Endothelial cell (in vitro differentiated cells): ENCODE results near the gene MYH9. TPM values are rescaled to one million over a fixed set of nuclear protein-coding genes. Genes with fewer than 3 reads are reported as not detected.
"Not testable (repeated sequence)": the region's sequence is repeated elsewhere in the genome, so short reads cannot be mapped to it uniquely, and the experiment has no call there.

Experiments used
- DNase-seq: peaks from one replicate; pipeline ENCODE4 v3.0.0; 2021; ENCODE audit warnings: low spot score
- H3K27ac Mint-ChIP-seq: one replicate; pipeline ENCODE4 v1.8.0; 2021; ENCODE audit warnings: mixed read lengths, inconsistent platforms; ENCODE audit not compliant: unreplicated experiment
- H3K27me3 Mint-ChIP-seq: one replicate; pipeline ENCODE4 v1.8.0; 2021; ENCODE audit warnings: mild to moderate bottlenecking, moderate library complexity, mixed read lengths, inconsistent platforms; ENCODE audit not compliant: unreplicated experiment
- H3K36me3 Mint-ChIP-seq: one replicate; pipeline ENCODE4 v1.8.0; 2021; ENCODE audit warnings: mild to moderate bottlenecking, low read depth, mixed read lengths, inconsistent platforms; ENCODE audit not compliant: unreplicated experiment
- H3K4me1 Mint-ChIP-seq: one replicate; pipeline ENCODE4 v1.8.0; 2021; ENCODE audit warnings: mild to moderate bottlenecking, mixed read lengths, inconsistent platforms; ENCODE audit not compliant: unreplicated experiment
- H3K4me3 Mint-ChIP-seq: one replicate; pipeline ENCODE4 v1.8.0; 2021; ENCODE audit warnings: mild to moderate bottlenecking, mixed read lengths, inconsistent platforms; ENCODE audit not compliant: unreplicated experiment
- H3K9me3 Mint-ChIP-seq: one replicate; pipeline ENCODE4 v1.8.0; 2021; ENCODE audit warnings: mixed read lengths, inconsistent platforms; ENCODE audit not compliant: unreplicated experiment
- total RNA-seq: library from RNA; stranded (reverse); fragmentation: NEBNext Ultra II Directional; extraction: Animal tissue kit (Norgen Biotek cat#: 25700); gene quantifications from one replicate; pipeline ENCODE4 v1.2.1, GENCODE V29; 2021; ENCODE audit not compliant: unreplicated experiment
- TF ChIP-seq, protein P1 (sequence below): fragments of 200-600 bp; sonication (generic); IDR thresholded peaks from one replicate; pipeline ENCODE4 v1.5.0; 2021; ENCODE audit warnings: antibody characterized with exemption; ENCODE audit not compliant: unreplicated experiment

The MYH9 gene
- total RNA-seq, 1 donor from 2014 or later = 931 TPM

DNA sequence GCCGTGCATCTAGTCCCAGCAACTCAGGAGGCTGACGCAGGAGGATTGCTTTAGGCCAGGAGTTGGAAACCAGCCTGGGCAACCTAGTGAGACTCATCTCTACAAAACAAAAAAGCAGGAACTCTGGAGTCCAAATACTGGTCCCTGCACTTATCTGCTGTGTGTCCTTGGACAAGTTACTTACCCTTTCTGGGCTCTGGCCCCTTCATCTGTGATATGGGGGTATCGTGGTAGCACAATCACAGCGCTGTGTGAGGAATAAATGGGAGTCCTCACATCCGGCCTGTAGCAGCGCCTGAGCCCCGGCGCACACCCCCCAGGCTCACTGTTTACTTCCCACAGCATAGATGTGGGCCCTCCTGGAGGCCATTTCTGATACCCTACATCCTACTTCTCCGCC lies 44.2 kb upstream of the MYH9 start:
- DNase-seq = no peak
- Mint-ChIP-seq H3K4me1 (peaks cover 22% of the 10 kb centered on the region), H3K36me3 (no peaks in the 10 kb centered on the region), H3K27me3 (peaks cover 2% of the 10 kb centered on the region), H3K9me3 (no peaks in the 10 kb centered on the region), H3K4me3 (no peak overlapping the region), H3K27ac (no peak overlapping the region)
- TF ChIP-seq, protein P1, sequence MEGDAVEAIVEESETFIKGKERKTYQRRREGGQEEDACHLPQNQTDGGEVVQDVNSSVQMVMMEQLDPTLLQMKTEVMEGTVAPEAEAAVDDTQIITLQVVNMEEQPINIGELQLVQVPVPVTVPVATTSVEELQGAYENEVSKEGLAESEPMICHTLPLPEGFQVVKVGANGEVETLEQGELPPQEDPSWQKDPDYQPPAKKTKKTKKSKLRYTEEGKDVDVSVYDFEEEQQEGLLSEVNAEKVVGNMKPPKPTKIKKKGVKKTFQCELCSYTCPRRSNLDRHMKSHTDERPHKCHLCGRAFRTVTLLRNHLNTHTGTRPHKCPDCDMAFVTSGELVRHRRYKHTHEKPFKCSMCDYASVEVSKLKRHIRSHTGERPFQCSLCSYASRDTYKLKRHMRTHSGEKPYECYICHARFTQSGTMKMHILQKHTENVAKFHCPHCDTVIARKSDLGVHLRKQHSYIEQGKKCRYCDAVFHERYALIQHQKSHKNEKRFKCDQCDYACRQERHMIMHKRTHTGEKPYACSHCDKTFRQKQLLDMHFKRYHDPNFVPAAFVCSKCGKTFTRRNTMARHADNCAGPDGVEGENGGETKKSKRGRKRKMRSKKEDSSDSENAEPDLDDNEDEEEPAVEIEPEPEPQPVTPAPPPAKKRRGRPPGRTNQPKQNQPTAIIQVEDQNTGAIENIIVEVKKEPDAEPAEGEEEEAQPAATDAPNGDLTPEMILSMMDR = no peak

DNA sequence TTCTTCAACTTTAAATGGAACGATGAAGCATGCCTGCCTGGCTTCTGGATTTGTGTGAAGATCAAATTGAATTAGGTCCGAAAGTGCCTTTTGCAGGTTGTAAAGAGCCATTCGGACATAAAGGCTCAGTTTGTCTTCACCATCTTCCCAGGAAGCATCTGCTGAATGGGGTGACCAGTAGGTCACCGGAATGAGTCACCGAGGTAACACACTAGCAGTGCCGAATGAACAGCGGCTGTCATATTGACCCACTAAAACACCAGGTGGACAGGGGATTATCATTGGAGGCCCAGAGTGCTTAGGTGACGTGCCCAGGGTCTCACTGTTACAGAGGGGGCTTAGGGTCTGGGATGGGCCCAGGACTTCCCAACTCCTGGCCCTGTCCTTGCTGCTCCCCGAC lies 43.1 kb upstream of the MYH9 start:
- H3K9me3 Mint-ChIP-seq = no peaks in the 10 kb centered on the region
- H3K36me3 Mint-ChIP-seq = no peaks in the 10 kb centered on the region
- TF ChIP-seq, protein P1 = no peak
- H3K4me3 Mint-ChIP-seq = no peak overlapping the region
- no peak overlapping the region for H3K27ac Mint-ChIP-seq
- H3K4me1 Mint-ChIP-seq = peaks cover 28% of the 10 kb centered on the region
- H3K27me3 Mint-ChIP-seq = peaks cover 2% of the 10 kb centered on the region
- no peak for DNase-seq

DNA sequence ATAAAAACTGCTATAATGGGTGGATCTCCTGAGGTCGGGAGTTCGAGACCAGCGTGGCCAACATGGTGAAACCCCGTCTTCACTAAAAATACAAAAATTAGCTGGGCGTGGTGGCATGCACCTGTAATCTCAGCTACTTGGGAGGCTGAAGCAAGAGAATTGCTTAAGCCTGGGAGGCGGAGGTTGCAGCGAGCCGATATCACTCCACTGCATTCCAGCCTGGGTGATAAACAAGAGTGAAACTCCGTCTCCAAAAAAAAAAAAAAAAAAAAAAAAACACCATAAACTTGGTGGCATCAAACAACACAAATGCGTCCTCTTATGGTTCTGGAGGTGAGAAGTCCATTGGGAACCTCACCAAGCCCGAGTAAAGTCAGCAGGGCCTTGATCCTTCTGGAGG lies 40.2 kb upstream of the MYH9 start:
- H3K4me1 Mint-ChIP-seq = peaks cover 25% of the 10 kb centered on the region
- not testable (repeated sequence) for H3K36me3 Mint-ChIP-seq, H3K27ac Mint-ChIP-seq, H3K4me3 Mint-ChIP-seq, H3K9me3 Mint-ChIP-seq, DNase-seq, H3K27me3 Mint-ChIP-seq

DNA sequence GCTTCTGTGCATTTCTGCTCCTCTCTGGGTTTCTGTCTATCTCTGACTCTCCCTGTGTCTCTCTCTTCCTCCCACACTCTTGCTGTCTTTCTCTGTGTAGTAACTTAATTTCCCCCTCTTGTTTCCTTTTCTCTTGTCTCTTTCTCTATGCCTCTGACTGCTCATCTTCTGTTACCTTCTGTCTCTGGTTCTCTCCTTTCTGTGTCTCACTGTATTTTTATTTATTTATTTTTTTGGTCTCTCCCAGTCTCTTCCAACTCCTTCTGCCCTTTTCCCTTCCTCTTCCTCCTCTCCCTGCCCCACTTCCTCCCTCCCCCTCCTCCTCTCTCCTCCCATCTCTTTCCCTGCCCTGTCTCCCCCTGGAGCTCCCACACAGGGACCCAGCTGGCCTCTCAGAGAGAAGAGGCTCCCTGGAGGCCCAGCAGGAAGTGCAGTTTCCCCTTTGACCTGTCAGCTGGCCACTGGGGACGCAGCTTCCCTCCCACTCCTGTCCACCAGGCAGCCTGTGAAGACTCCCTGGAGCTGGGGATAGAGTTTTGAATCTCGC lies 38.3 kb upstream of the MYH9 start:
- Mint-ChIP-seq H3K9me3 (no peaks in the 10 kb centered on the region), H3K27me3 (no peaks in the 10 kb centered on the region), H3K27ac (peak overlapping the region; percentile 88), H3K4me1 (peaks cover 19% of the 10 kb centered on the region), H3K4me3 (no peak overlapping the region), H3K36me3 (no peaks in the 10 kb centered on the region)
- TF ChIP-seq, protein P1 = no peak
- peak; percentile 55 for DNase-seq

DNA sequence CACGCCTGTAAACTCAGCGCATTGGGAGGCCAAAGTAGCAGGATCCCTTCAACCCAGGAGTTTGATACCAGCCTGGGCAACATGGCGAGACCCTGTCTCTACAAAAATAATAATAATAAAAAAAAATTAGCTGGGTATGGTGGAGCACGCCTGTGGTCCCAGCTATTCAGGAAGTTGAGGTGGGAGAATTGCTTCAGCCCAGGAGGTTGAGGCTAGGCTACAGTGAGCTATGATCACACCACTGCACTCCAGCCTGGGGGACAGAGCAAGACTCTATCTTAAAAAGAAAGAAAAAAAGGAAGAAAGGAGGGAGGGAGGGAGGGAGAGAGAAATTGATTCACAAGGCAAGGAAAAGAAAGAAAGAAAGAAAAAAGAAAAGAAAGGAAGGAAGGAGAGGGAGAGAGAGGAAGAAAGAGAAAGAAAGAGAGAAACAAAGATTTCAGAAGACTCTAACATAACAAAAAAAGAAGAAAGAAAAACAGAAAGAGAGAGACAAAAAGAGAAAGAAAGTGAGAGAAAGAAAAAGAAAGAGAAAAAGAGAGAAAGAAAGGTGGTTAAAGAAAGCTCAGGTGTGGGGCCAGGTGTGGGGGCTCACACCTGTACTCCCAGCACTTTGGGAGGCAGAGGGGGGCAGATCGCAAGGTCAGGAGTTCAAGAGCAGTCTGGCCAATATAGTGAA lies 37.3 kb upstream of the MYH9 start:
- H3K9me3 Mint-ChIP-seq = no peaks in the 10 kb centered on the region
- no peak for DNase-seq
- peak overlapping the region; percentile 64 for H3K4me3 Mint-ChIP-seq
- H3K4me1 Mint-ChIP-seq = peaks cover 19% of the 10 kb centered on the region
- H3K36me3 Mint-ChIP-seq = no peaks in the 10 kb centered on the region
- no peak overlapping the region for H3K27ac Mint-ChIP-seq
- TF ChIP-seq, protein P1 = no peak
- no peaks in the 10 kb centered on the region for H3K27me3 Mint-ChIP-seq

DNA sequence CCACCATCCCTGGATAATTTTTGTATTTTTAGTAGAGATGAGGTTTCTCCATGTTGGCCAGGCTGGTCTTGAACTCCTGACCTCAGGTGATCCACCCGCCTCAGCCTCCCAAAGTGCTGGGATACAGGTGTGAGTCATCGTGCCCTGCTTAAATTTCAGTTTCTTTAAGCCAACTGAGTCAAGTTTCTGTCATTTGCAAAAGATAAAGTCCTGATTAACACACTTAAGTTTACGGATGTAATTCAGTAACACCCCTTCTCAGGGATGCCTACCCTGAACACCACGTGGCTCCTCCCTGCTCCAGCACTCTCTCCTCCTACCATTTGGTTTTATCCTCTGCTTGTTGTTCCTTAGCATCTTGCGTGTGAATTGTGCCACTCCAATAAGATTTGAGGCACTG lies 36.7 kb upstream of the MYH9 start:
- H3K27ac Mint-ChIP-seq, H3K36me3 Mint-ChIP-seq, DNase-seq, H3K4me3 Mint-ChIP-seq, H3K9me3 Mint-ChIP-seq, H3K27me3 Mint-ChIP-seq: not testable (repeated sequence)
- H3K4me1 Mint-ChIP-seq = peaks cover 20% of the 10 kb centered on the region
